Endothelial cell (in vitro differentiated cells): ENCODE data around the gene PHF1. TPM values are rescaled to one million over a fixed set of nuclear protein-coding genes. Genes with fewer than 3 reads are reported as not detected.

ENCODE experiments used
- DNase-seq: peaks from one replicate; pipeline ENCODE4 v3.0.0; 2021; ENCODE audit warnings: low spot score
- H3K27ac Mint-ChIP-seq: one replicate; pipeline ENCODE4 v1.8.0; 2021; ENCODE audit warnings: mixed read lengths, inconsistent platforms; ENCODE audit not compliant: unreplicated experiment
- H3K27me3 Mint-ChIP-seq: one replicate; pipeline ENCODE4 v1.8.0; 2021; ENCODE audit warnings: mild to moderate bottlenecking, moderate library complexity, mixed read lengths, inconsistent platforms; ENCODE audit not compliant: unreplicated experiment
- H3K36me3 Mint-ChIP-seq: one replicate; pipeline ENCODE4 v1.8.0; 2021; ENCODE audit warnings: mild to moderate bottlenecking, low read depth, mixed read lengths, inconsistent platforms; ENCODE audit not compliant: unreplicated experiment
- H3K4me1 Mint-ChIP-seq: one replicate; pipeline ENCODE4 v1.8.0; 2021; ENCODE audit warnings: mild to moderate bottlenecking, mixed read lengths, inconsistent platforms; ENCODE audit not compliant: unreplicated experiment
- H3K4me3 Mint-ChIP-seq: one replicate; pipeline ENCODE4 v1.8.0; 2021; ENCODE audit warnings: mild to moderate bottlenecking, mixed read lengths, inconsistent platforms; ENCODE audit not compliant: unreplicated experiment
- H3K9me3 Mint-ChIP-seq: one replicate; pipeline ENCODE4 v1.8.0; 2021; ENCODE audit warnings: mixed read lengths, inconsistent platforms; ENCODE audit not compliant: unreplicated experiment
- CTCF ChIP-seq: fragments of 200-600 bp; sonication (generic); IDR thresholded peaks from one replicate; pipeline ENCODE4 v1.5.0; 2021; ENCODE audit warnings: antibody characterized with exemption; ENCODE audit not compliant: unreplicated experiment
- total RNA-seq: library from RNA; stranded (reverse); fragmentation: NEBNext Ultra II Directional; extraction: Animal tissue kit (Norgen Biotek cat#: 25700); gene quantifications from one replicate; pipeline ENCODE4 v1.2.1, GENCODE V29; 2021; ENCODE audit not compliant: unreplicated experiment

Gene PHF1
- total RNA-seq, 1 donor from 2014 or later = 60.0 TPM

GRCh38 chr6:33430334-33430733 is 19.5 kb downstream of the PHF1 start:
- no peak for DNase-seq
- Mint-ChIP-seq H3K4me3 (peak overlapping the region; percentile 56), H3K36me3 (peaks cover 8% of the 10 kb centered on the region), H3K9me3 (no peaks in the 10 kb centered on the region), H3K27me3 (peaks cover 15% of the 10 kb centered on the region), H3K4me1 (peaks cover 68% of the 10 kb centered on the region), H3K27ac (peak overlapping the region; percentile 90)
- TF ChIP-seq CTCF = no peak

GRCh38 chr6:33430991-33431879 is 20.4 kb downstream of the PHF1 start:
- H3K36me3 Mint-ChIP-seq = peaks cover 17% of the 10 kb centered on the region
- TF ChIP-seq CTCF = no peak
- H3K4me3 Mint-ChIP-seq = peak overlapping the region; percentile 56
- no peaks in the 10 kb centered on the region for H3K9me3 Mint-ChIP-seq
- peak; percentile 84 for DNase-seq
- peaks cover 66% of the 10 kb centered on the region for H3K4me1 Mint-ChIP-seq
- peak overlapping the region; percentile 93 for H3K27ac Mint-ChIP-seq
- peaks cover 15% of the 10 kb centered on the region for H3K27me3 Mint-ChIP-seq

DNA sequence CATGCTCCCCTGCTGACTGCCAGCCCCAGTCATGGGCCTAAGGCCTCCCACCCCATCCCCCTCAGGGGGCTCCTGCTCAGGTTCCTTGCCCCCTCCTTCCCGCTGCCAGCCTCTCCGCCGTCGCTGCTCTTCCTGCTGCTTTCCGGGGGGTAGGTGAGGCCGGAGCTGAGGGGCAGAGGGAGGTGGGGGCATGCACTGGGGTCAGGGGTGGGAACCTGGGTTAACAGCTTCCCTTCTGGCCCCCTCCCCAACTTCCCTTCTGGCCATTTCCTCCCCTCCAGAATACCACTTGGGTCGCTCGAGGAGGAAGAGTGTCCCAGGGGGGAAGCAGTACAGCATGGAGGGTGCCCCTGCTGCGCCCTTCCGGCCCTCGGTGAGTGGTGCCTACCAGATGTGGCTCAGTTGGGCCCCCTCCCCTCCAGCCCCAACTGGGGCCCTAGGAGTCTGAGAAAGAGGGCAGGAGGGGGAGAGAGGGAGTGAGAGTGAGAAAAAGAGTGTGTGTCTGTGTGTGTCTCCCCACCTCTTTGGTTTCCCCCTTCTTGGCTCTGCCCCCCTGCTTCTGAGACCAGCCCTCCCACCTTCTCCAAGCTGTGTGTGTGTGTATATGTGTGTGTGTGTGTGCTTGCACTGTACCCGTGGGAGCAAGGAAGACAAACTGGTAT is 21.2 kb downstream of the PHF1 start:
- Mint-ChIP-seq H3K36me3 (peaks cover 25% of the 10 kb centered on the region), H3K27ac (peak overlapping the region; percentile 59), H3K27me3 (peaks cover 12% of the 10 kb centered on the region), H3K9me3 (no peaks in the 10 kb centered on the region), H3K4me1 (peaks cover 63% of the 10 kb centered on the region), H3K4me3 (peak overlapping the region; percentile 61)
- no peak for DNase-seq
- no peak for TF ChIP-seq CTCF

GRCh38 chr6:33432546-33432945 is 21.7 kb downstream of the PHF1 start:
- H3K9me3 Mint-ChIP-seq = no peaks in the 10 kb centered on the region
- no peak for TF ChIP-seq CTCF
- H3K36me3 Mint-ChIP-seq = peaks cover 31% of the 10 kb centered on the region
- H3K27me3 Mint-ChIP-seq = peaks cover 12% of the 10 kb centered on the region
- peak overlapping the region; percentile 59 for H3K27ac Mint-ChIP-seq
- no peak for DNase-seq
- H3K4me1 Mint-ChIP-seq = peaks cover 58% of the 10 kb centered on the region
- peak overlapping the region; percentile 61 for H3K4me3 Mint-ChIP-seq

GRCh38 chr6:33433001-33433543 is 22.3 kb downstream of the PHF1 start:
- Mint-ChIP-seq H3K4me3 (peak overlapping the region; percentile 61), H3K36me3 (peaks cover 31% of the 10 kb centered on the region), H3K27ac (peak overlapping the region; percentile 59), H3K27me3 (peaks cover 12% of the 10 kb centered on the region), H3K4me1 (peaks cover 58% of the 10 kb centered on the region), H3K9me3 (no peaks in the 10 kb centered on the region)
- no peak for TF ChIP-seq CTCF
- no peak for DNase-seq
